HK-2 (cell line): Measurements from ENCODE around the gene EXOC4.
"Not testable (repeated sequence)": the region's sequence is repeated elsewhere in the genome, so short reads cannot be mapped to it uniquely, and the experiment has no call there.

ENCODE experiments used
- DNase-seq: peaks from one replicate; pipeline ENCODE4 v3.0.0-alpha.2; 2018; ENCODE audit not compliant: unreplicated experiment

EXOC4 gene

DNA sequence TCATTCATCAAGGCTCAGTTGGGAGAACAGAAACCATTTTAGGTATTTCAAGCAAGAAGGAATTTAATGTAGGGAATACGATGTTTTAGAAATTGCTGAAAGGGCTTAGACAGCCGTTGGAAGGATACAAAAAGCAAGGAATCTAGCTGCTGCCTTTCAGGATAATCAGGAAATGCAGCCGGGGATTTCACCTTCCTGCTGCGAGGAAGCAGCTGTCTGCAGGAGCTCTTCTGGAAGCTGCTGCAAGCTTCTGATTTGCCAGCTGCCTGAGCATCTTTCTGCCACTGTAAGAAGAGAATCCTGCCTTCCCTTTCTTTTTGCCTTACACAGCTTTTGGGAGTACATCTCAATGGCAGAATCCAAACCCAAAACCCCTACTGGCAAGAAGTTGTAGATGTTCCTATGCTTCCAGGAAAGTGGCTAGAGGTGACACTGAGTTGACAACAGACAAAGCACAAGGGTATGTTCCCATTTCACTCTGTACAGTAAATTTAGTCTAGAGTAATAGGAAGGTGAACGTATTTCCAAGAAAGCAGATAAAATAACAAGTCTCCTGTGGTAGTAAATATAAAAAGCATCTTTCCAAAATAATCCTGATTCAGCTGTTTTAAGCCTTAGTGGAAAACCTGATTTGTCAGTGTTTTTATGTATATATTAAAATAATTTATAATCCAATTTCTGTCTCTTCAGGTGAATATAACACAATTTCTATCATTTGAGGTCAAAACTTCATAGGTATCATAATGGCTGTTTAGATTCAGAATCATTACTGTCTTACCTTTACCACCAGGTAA lies 725.8 kb downstream of the EXOC4 start:
- DNase-seq, result no peak

DNA sequence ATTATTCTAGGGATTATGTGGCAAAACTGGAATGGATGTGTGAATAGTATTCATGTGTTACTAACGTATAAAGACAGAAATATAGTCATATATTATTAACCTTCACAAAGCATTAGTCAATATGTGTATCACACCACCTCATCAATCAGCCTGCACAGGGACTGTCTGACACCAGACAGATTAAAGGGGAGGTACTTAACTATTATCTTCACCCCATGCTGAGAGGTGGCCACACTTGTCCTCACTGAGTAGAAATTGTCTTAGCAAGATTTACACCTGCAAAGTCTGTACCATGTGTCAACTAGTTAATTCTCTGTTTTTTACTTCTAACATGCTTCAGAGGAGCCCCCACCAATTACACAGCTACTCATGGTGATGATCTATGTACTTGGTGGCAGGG lies 727.9 kb downstream of the EXOC4 start:
- DNase-seq, result no peak

GRCh38 chr7:133983685-133984419 lies 731.0 kb downstream of the EXOC4 start:
- no peak for DNase-seq

- DNase-seq, result no peak
Observed at GRCh38 chr7:133985300-133985699, 732.4 kb downstream of the EXOC4 start.

GRCh38 chr7:133987582-133987981 lies 734.7 kb downstream of the EXOC4 start:
- no peak for DNase-seq

DNA sequence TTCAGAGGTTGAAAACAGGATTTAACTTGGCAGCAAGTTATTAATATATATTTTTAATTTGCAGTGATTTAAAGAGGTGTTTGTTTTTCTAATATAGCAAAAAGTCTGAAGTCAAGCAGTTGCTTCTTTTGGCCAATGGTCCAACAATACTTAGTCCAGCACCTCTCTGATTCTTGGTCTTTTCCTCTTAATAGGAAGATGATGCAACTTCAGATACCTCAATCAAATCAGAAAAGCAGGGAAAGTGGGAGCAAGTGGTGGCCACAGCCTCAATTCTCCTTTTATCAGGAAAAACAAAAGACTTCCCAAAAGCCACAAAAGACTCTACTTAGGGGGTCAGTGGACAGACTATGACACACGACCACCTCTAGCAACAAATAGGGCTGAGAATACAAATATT lies 740.7 kb downstream of the EXOC4 start:
- no peak for DNase-seq

DNA sequence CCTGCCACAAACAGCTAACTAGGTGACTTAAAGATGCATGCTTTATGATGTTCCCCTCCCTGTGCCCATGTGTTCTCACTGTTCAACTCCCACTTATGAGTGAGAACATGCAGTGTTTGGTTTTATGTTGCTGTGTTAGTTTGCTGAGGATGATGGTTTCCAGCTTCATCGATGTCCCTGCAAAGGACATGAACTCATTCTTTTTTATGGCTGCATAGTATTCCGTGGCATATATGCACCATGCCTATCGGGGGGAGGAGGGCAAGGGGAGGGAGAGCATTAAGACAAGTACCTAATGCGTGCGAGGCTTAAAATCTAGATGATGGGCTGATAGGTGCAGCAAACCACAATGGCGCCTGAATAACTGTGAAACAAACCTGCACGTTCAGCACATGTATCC lies 741.2 kb downstream of the EXOC4 start:
- not testable (repeated sequence) for DNase-seq

DNA sequence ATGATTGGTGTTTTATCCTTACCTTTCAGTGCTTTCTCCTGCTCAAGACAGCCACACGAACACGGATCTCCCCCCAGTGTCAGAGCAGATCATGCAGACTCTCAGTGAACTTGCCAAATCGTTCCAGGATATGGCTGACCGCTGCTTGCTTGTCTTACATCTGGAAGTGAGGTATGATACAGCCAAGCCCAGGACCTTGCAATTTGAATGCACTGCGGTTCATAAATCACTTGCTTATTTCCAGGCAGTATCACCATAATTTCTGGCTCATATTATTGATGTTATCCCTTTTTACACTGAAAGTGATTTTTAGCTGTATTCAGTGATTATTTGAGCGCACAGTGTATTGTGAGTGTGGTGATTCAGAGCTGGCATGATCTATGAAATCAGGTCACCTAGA lies 744.6 kb downstream of the EXOC4 start:
- no peak for DNase-seq

DNA sequence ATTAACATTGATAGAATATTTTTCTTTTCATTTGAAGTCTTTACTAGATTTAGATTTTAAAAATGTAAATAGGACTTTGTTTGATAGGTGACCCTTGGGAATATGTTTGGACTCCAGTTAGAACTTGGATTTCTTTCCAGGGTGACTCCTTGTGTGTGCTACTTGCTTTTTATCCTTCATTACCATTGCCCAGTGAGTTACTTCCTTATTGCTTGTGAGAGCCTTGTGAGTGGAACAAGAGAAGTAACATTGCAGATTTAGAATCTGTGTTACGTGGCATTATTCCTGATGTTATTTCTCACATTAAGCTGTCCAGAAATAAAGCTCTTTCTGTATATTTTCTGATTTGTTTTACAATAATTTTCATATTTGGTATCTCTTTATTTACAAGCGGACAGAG lies 746.3 kb downstream of the EXOC4 start:
- no peak for DNase-seq

DNA sequence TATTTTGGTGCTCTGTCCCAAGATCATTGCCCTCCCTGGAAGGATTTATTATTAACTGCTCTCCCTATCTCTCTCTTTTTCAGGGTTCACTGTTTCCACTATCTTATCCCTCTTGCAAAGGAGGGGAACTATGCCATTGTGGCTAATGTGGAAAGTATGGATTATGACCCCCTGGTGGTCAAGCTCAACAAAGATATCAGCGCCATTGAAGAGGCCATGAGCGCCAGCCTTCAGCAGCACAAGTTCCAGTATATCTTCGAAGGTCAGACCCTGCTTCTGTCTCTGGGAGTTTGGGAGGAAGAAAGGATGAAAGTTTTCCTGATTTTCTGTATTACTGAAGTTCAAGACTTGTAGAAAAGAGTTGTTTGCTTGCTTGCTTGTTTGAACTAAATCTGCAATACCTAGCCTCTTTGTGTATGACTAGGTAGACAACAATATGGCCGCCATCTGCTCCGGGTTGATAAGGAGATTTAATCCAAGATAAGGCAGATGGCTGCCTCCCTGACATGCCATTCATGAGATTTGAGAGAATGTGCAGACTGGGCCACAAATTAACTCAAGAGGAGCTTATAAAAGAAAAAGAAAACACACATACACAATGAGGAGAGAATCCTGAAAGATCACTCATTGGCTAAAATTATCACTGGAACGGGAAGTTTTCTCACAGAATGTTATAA lies 752.1 kb downstream of the EXOC4 start:
- DNase-seq, result no peak

- DNase-seq, result no peak
Observed at GRCh38 chr7:134009314-134010110, 756.6 kb downstream of the EXOC4 start.

DNA sequence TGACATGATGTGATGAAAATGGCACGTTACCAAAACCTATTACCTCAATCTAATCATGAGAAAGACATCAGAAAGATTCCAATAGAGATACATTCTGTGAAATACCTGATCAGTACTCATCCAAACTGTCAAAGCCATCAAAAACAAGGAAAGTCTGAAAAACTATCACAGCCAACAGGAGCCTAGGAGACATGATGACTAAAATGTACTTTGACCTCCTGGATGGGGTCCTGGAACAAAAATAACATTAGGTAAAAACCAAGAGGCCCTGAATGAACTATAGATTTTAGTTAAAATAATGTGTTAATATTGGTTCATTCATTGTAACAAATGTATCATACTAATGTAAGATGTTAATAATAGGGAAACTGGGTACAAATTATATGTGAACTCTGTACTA lies 760.4 kb downstream of the EXOC4 start:
- no peak for DNase-seq

DNA sequence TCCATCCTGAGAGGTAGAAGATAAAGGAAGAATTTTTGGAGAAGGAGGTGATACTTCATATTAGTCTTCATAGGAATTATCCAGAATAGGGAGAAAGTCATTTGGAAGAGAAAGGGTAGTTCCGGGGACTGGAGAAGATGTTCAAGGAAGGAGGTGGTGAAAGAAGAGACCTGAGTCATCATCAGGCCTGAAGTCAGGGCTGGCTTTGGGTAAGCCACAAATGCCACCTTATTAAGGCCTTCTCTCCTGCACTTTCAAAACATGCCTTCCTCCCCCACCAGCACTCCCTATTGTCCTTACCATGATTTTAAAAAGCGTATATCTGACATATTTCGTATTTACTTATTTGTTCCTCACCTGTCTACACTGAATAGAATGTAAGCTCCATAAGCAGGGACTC lies 762.1 kb downstream of the EXOC4 start:
- no peak for DNase-seq

GRCh38 chr7:134016223-134016941 lies 763.5 kb downstream of the EXOC4 start:
- peak; percentile 12 for DNase-seq

- DNase-seq, result no peak
Observed at GRCh38 chr7:134016942-134017303, 764.0 kb downstream of the EXOC4 start.

GRCh38 chr7:134018306-134018705 lies 765.4 kb downstream of the EXOC4 start:
- DNase-seq, result no peak

GRCh38 chr7:134019251-134019650 lies 766.4 kb downstream of the EXOC4 start:
- DNase-seq, result no peak

DNA sequence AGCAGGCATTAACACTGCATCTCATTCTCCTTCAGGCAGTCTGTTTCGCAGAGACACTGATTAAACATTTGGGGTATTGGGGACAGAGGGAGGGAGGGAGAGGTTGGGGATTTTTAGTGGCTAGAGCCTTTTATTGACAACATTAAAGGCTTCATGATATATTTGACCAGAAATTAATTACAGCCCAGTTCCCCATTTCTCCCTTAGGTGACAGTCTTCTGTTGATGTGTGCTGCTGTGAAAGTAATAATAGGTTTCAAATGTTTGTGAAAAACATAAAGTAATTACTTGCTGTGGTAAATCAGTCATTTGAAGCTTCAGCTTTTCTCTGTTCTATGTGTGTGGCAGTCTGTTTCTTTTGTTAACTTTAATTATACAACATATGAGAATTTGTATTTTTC lies 769.0 kb downstream of the EXOC4 start:
- DNase-seq, result no peak

DNA sequence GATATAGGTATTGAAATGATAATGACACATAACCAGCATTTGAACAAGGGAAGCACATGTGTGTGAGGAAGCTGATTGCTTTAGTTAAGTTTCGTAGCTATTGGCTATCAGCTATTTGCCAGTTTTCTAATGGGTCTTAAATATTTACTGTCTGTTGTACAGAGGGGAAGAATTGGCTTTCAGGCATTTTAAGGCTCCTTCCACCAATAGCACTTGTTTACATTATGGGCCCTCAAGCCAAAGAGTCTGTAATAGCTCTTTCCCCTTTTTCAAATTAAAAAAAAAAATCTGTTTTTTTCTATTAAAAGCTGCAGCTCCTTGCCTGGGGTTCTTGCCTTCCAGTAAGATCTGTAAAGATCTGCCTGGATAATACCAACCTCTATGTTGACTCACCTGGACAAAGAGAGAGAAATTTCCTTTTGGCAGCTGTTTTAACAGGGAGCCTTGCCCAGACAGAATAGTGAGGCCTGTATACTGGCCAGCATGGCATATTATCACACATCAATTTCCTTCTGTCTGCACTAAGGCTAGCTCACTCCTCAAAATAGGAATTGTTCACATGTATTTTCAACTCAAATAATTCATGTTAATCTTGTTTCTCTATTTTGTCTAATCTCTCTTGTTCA lies 769.5 kb downstream of the EXOC4 start:
- no peak for DNase-seq

GRCh38 chr7:134024739-134025138 lies 771.9 kb downstream of the EXOC4 start:
- no peak for DNase-seq

GRCh38 chr7:134028853-134029252 lies 776.0 kb downstream of the EXOC4 start:
- no peak for DNase-seq
